Measurements from ENCODE around the gene INTS1.

The INTS1 gene

GRCh38 chr7:1541431-1542162, 37.4 kb upstream of the INTS1 start:
- no peak for DNase-seq
- Histone ChIP-seq H3K27ac (ENCODE audit: insufficient read depth in 1 of 2, low read depth in 1 of 2, low read length in 2 of 2, poor library complexity in 1 of 2, severe bottlenecking in 2 of 2) (no peak overlapping the region), H3K4me3 (ENCODE audit: control insufficient read depth in 1 of 7, extremely low read depth in 1 of 7, insufficient read depth in 4 of 7, low read depth in 2 of 7, low read length in 6 of 7) (no peak overlapping the region), H3K4me1 (ENCODE audit: control extremely low read depth in 1 of 4, control insufficient read depth in 4 of 4, insufficient read depth in 4 of 4, low read length in 3 of 4) (peaks cover 0 to 14% (median 6%) of the 10 kb centered on the region in 4 experiments), H3K9me3 (ENCODE audit: control extremely low read depth in 1 of 5, control insufficient read depth in 4 of 5, insufficient read depth in 2 of 5, low read depth in 1 of 5, low read length in 4 of 5) (no peaks in the 10 kb centered on the region), H3K36me3 (ENCODE audit: control insufficient read depth in 4 of 4, insufficient read depth in 4 of 4, low read length in 3 of 4) (peaks cover 6 to 82% (median 52%) of the 10 kb centered on the region in 4 experiments), H3K27me3 (replicated peaks in 2 of 5; ENCODE audit: control insufficient read depth in 4 of 5, insufficient read depth in 5 of 5, low read length in 4 of 5) (no peaks in the 10 kb centered on the region)
- ChIA-PET POLR2A (interaction anchor here (0.6 to 1.1 kb wide), 3 partner anchors 17 to 66 kb away, joined by 3 to 5 read pairs (median 3); no protein-coding TSS in a partner anchor), CTCF (interaction anchor here (1.0 to 11.1 kb wide), 4 partner anchors 15 to 68 kb away, joined by 3 to 150 read pairs (median 4); partner anchors contain the start of genes INTS1 and TMEM184A)
- 93% methylated on average over 18 of the region's 33 CpGs for WGBS (ENCODE audit: insufficient coverage)

GRCh38 chr7:1540776-1541271, 36.6 kb upstream of the INTS1 start:
- Histone ChIP-seq H3K9me3 (ENCODE audit: control extremely low read depth in 1 of 5, control insufficient read depth in 4 of 5, insufficient read depth in 2 of 5, low read depth in 1 of 5, low read length in 4 of 5) (no peaks in the 10 kb centered on the region), H3K4me3 (ENCODE audit: control insufficient read depth in 1 of 7, extremely low read depth in 1 of 7, insufficient read depth in 4 of 7, low read depth in 2 of 7, low read length in 6 of 7) (no peak overlapping the region), H3K36me3 (ENCODE audit: control insufficient read depth in 4 of 4, insufficient read depth in 4 of 4, low read length in 3 of 4) (peaks cover 6 to 90% (median 56%) of the 10 kb centered on the region in 4 experiments), H3K27me3 (replicated peaks in 2 of 5; ENCODE audit: control insufficient read depth in 4 of 5, insufficient read depth in 5 of 5, low read length in 4 of 5) (no peaks in the 10 kb centered on the region), H3K27ac (ENCODE audit: insufficient read depth in 1 of 2, low read depth in 1 of 2, low read length in 2 of 2, poor library complexity in 1 of 2, severe bottlenecking in 2 of 2) (no peak overlapping the region), H3K4me1 (ENCODE audit: control extremely low read depth in 1 of 4, control insufficient read depth in 4 of 4, insufficient read depth in 4 of 4, low read length in 3 of 4) (peaks cover 0 to 17% (median 4%) of the 10 kb centered on the region in 4 experiments)
- no peak for DNase-seq
- ChIA-PET POLR2A (interaction anchor here (1.1 kb wide), 1 partner anchor 30 kb away, joined by 5 read pairs; no protein-coding TSS in a partner anchor), CTCF (interaction anchor here (1.0 to 11.1 kb wide), 3 partner anchors 15 to 67 kb away, joined by 3 to 150 read pairs (median 3); partner anchors contain the start of genes INTS1 and TMEM184A)
- WGBS (ENCODE audit: insufficient coverage): 97% methylated on average over 29 of the region's 31 CpGs

- no peaks in the 10 kb centered on the region for H3K9me3 ChIP-seq (ENCODE audit: control extremely low read depth in 1 of 5, control insufficient read depth in 4 of 5, insufficient read depth in 2 of 5, low read depth in 1 of 5, low read length in 4 of 5)
- no peak overlapping the region for H3K4me3 ChIP-seq (ENCODE audit: control insufficient read depth in 1 of 7, extremely low read depth in 1 of 7, insufficient read depth in 4 of 7, low read depth in 2 of 7, low read length in 6 of 7)
- ChIA-PET POLR2A (interaction anchor here (0.5 to 1.5 kb wide), 2 partner anchors 8 to 18 kb away, joined by 3 to 4 read pairs; no protein-coding TSS in a partner anchor), CTCF (interaction anchor here (1.0 to 11.1 kb wide), 2 partner anchors 16 to 31 kb away, joined by 3 to 150 read pairs; partner anchors contain the start of genes INTS1 and TMEM184A)
- 97% methylated on average over 62 of the region's 73 CpGs for WGBS (ENCODE audit: insufficient coverage)
- peaks cover 6 to 96% (median 60%) of the 10 kb centered on the region in 4 experiments for H3K36me3 ChIP-seq (ENCODE audit: control insufficient read depth in 4 of 4, insufficient read depth in 4 of 4, low read length in 3 of 4)
- DNase-seq: no peak
- no peaks in the 10 kb centered on the region for H3K27me3 ChIP-seq (replicated peaks in 2 of 5; ENCODE audit: control insufficient read depth in 4 of 5, insufficient read depth in 5 of 5, low read length in 4 of 5)
- peaks cover 0 to 16% (median 3%) of the 10 kb centered on the region in 4 experiments for H3K4me1 ChIP-seq (ENCODE audit: control extremely low read depth in 1 of 4, control insufficient read depth in 4 of 4, insufficient read depth in 4 of 4, low read length in 3 of 4)
- H3K27ac ChIP-seq (ENCODE audit: insufficient read depth in 1 of 2, low read depth in 1 of 2, low read length in 2 of 2, poor library complexity in 1 of 2, severe bottlenecking in 2 of 2): no peak overlapping the region
These were observed 35.9 kb upstream of the INTS1 start for GRCh38 chr7:1539882-1540775.

- WGBS (ENCODE audit: insufficient coverage): 91% methylated on average over 33 of the region's 36 CpGs
- no peaks in the 10 kb centered on the region for H3K27me3 ChIP-seq (replicated peaks in 2 of 5; ENCODE audit: control insufficient read depth in 4 of 5, insufficient read depth in 5 of 5, low read length in 4 of 5)
- no peak for DNase-seq
- H3K4me3 ChIP-seq (ENCODE audit: control insufficient read depth in 1 of 7, extremely low read depth in 1 of 7, insufficient read depth in 4 of 7, low read depth in 2 of 7, low read length in 6 of 7): no peak overlapping the region
- H3K36me3 ChIP-seq (ENCODE audit: control insufficient read depth in 4 of 4, insufficient read depth in 4 of 4, low read length in 3 of 4): peaks cover 6 to 96% (median 59%) of the 10 kb centered on the region in 4 experiments
- no peak overlapping the region for H3K27ac ChIP-seq (ENCODE audit: insufficient read depth in 1 of 2, low read depth in 1 of 2, low read length in 2 of 2, poor library complexity in 1 of 2, severe bottlenecking in 2 of 2)
- CTCF ChIA-PET: interaction anchor here (1.4 to 11.1 kb wide), 2 partner anchors 19 to 30 kb away, joined by 6 to 150 read pairs; partner anchors contain the start of gene INTS1
- no peaks in the 10 kb centered on the region for H3K9me3 ChIP-seq (ENCODE audit: control extremely low read depth in 1 of 5, control insufficient read depth in 4 of 5, insufficient read depth in 2 of 5, low read depth in 1 of 5, low read length in 4 of 5)
- POLR2A ChIA-PET: interaction anchor here (0.5 to 1.5 kb wide), 2 partner anchors 9 to 19 kb away, joined by 3 to 4 read pairs; no protein-coding TSS in a partner anchor
- H3K4me1 ChIP-seq (ENCODE audit: control extremely low read depth in 1 of 4, control insufficient read depth in 4 of 4, insufficient read depth in 4 of 4, low read length in 3 of 4): peaks cover 0 to 20% (median 6%) of the 10 kb centered on the region in 4 experiments
These were observed 35.1 kb upstream of the INTS1 start for GRCh38 chr7:1539181-1539881.

- POLR2A ChIA-PET: interaction anchor here (1.5 kb wide), 1 partner anchor 9 kb away, joined by 4 read pairs; no protein-coding TSS in a partner anchor
- CTCF ChIA-PET: interaction anchor here (1.4 to 11.1 kb wide), 2 partner anchors 19 to 30 kb away, joined by 6 to 150 read pairs; partner anchors contain the start of gene INTS1
- Histone ChIP-seq H3K27ac (ENCODE audit: insufficient read depth in 1 of 2, low read depth in 1 of 2, low read length in 2 of 2, poor library complexity in 1 of 2, severe bottlenecking in 2 of 2) (no peak overlapping the region), H3K27me3 (replicated peaks in 2 of 5; ENCODE audit: control insufficient read depth in 4 of 5, insufficient read depth in 5 of 5, low read length in 4 of 5) (no peaks in the 10 kb centered on the region), H3K4me3 (ENCODE audit: control insufficient read depth in 1 of 7, extremely low read depth in 1 of 7, insufficient read depth in 4 of 7, low read depth in 2 of 7, low read length in 6 of 7) (no peak overlapping the region), H3K36me3 (ENCODE audit: control insufficient read depth in 4 of 4, insufficient read depth in 4 of 4, low read length in 3 of 4) (peaks cover 3 to 96% (median 59%) of the 10 kb centered on the region in 4 experiments), H3K9me3 (ENCODE audit: control extremely low read depth in 1 of 5, control insufficient read depth in 4 of 5, insufficient read depth in 2 of 5, low read depth in 1 of 5, low read length in 4 of 5) (no peaks in the 10 kb centered on the region), H3K4me1 (ENCODE audit: control extremely low read depth in 1 of 4, control insufficient read depth in 4 of 4, insufficient read depth in 4 of 4, low read length in 3 of 4) (peaks cover 0 to 27% (median 13%) of the 10 kb centered on the region in 4 experiments)
- 91% methylated on average over 19 of the region's 25 CpGs for WGBS (ENCODE audit: insufficient coverage)
- no peak for DNase-seq
These were observed 34.5 kb upstream of the INTS1 start for GRCh38 chr7:1538544-1539180.
